ENCODE results near the gene ERN1.

ERN1 gene

DNA sequence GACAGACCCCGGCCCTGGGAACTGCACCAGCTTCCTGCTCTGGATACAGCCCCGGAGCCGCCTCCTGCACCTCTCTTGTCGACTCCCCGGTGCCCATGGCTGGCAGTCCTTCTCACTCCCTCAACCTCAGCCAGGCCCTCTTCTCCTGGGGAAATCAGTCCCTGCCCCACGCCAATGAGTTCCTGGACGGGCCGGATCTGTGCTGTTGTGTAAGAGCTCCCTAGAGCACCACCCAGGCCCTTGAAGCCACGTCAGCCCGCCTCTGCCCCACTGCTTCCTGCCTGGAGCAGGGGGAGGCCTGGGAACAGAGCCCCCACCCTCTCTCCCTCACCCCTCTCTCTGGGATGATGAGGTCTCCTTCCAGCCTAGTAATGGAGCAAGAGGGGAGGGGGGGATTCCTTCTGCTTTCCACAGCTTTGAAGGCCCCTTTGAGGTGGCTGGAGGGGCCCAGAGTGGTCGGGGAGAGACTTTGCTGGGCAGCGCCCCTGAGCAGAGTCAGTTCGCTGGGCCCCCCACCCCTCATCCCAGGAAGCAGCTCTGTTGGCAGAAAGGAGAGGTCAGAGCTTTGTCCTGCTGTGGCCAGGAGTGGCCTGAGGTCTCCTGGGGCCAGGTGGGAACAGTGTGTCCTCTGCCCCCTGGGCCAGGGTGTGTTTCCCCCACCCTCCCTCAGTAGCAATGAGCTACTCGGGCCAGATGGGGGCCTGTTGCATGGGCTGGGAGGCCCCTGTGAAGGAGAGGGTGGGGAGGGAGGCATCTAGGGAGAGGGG lies 128.0 kb downstream of the ERN1 start:
- Mint-ChIP-seq H3K9me3 (no peaks in the 10 kb centered on the region), H3K36me3 (peaks cover 34% of the 10 kb centered on the region), H3K27me3 (peaks cover 33% of the 10 kb centered on the region), H3K4me1 (peaks cover 31% of the 10 kb centered on the region), H3K4me3 (no peak overlapping the region), H3K27ac (no peak overlapping the region)
- ATAC-seq = no peak

DNA sequence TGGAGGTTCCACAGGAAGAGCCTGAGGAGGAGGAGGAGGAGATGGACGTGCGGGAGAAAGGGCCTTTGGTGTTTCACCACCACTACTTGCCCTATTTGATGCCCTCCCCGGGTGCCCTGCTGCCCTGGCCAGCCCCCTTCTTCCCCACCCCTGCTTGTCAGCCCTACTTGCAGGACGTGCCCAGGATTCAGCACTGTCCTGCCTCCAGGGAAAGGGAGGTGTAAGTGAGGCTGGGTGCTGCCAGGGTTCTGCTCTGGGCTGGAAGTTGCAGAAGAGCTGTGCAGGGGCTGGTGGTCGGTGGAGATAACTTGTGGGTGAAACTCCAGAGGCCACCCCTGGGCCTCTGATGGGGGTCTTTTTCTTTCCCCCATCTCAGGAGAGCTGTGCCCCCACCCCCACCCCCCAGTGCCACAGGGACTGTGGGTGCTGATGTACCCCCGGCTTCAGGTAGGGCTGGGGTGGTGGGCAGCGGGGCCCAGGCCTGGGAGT lies 128.8 kb downstream of the ERN1 start:
- ATAC-seq = no peak
- no peak overlapping the region for H3K4me3 Mint-ChIP-seq
- H3K27ac Mint-ChIP-seq = no peak overlapping the region

DNA sequence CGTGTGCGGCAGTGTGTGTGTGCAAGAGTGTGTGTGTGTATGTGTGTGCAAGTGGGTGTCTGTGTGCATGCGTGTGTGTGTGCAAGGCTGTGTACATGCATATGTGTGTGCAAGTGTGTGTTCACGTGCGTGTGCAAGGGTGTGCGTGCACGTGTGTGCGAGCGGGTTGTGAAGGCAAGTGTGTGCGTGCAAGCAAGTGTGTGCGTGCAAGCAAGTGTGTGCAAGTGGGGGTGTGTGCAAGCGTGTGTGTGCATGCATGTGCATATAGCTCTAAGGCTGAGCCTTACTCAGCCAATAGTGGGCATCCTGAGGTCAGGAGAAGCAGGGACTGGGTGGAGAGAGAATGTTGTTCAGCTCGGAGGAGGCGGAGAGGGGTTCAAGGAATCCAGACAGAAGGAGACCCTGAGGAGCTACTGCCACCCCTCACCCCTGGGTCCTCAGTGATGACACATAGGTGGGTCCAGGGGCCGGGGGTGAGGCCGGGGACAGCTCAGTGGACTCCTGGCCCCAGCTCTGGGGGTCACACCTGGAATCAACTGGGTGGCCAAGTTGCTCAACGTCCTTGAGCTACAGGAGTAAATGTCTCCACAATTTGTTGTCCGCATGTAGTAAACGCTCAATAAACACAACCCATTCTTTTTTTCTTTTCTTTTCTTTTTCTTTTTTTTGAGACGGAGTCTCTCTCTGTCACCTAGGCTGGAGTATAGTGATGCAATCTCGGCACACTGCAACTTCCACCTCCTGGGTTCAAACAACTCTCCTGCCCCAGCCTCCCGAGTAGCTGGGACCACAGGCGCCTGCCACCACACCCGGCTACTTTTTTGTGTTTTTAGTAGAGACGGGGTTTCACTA lies 130.0 kb downstream of the ERN1 start:
- ATAC-seq = no peak
- no peak overlapping the region for H3K27ac Mint-ChIP-seq
- no peaks in the 10 kb centered on the region for H3K9me3 Mint-ChIP-seq
- H3K4me3 Mint-ChIP-seq = no peak overlapping the region
- H3K4me1 Mint-ChIP-seq = peaks cover 21% of the 10 kb centered on the region
- H3K27me3 Mint-ChIP-seq = peaks cover 33% of the 10 kb centered on the region
- H3K36me3 Mint-ChIP-seq = peaks cover 23% of the 10 kb centered on the region

More for the DNA sequence above, 128.8 kb downstream of the ERN1 start:
- Mint-ChIP-seq H3K27me3 (peaks cover 33% of the 10 kb centered on the region), H3K36me3 (peaks cover 34% of the 10 kb centered on the region), H3K4me1 (peaks cover 26% of the 10 kb centered on the region), H3K9me3 (no peaks in the 10 kb centered on the region)

DNA sequence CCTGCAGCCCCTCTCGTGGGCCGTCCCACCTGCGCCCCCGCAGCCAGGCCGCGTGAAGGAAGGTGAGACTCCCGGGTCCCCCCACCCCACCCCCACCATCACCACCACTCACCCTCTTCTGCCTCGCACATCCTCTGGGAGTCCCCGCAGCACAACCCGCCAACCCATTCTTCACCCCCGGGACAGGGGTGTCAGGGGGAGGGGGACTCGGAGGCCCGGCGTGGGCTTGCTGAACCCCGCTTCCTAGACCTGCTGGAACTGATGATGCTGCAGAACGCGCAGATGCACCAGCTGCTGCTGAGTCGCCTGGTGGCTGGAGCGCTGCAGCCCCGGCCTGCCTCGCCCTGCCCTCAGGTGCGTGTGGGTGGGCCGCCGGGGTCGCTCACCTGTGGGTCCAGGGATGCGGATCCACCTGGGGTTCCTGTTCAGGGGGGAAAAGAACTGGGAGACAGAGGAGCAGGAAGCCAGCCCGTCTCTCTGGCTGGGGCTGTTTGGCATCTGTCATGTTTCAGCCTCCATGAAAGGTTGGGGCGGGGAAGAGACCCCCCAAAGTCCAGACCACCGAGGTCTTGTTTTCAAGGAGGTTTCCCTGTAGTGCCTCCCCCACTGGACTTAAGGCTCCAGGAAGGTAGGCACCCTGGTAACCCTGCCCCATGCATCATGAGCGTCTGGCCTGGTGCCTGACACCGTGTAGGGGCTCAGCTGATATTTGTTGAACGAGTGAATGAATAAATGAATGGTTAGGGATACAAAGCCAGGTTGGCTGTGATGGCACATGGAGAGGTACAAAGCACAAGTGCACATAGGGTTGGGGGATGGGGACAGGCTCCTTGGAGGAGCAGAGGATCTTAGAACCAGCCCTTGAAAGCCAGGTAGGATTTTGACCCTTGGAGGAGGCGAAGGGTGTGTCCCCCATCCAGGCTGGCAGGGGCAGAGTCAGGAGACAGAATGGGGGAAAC lies 130.9 kb downstream of the ERN1 start:
- Mint-ChIP-seq H3K4me1 (peaks cover 21% of the 10 kb centered on the region), H3K27ac (peak overlapping the region; percentile 4)

DNA sequence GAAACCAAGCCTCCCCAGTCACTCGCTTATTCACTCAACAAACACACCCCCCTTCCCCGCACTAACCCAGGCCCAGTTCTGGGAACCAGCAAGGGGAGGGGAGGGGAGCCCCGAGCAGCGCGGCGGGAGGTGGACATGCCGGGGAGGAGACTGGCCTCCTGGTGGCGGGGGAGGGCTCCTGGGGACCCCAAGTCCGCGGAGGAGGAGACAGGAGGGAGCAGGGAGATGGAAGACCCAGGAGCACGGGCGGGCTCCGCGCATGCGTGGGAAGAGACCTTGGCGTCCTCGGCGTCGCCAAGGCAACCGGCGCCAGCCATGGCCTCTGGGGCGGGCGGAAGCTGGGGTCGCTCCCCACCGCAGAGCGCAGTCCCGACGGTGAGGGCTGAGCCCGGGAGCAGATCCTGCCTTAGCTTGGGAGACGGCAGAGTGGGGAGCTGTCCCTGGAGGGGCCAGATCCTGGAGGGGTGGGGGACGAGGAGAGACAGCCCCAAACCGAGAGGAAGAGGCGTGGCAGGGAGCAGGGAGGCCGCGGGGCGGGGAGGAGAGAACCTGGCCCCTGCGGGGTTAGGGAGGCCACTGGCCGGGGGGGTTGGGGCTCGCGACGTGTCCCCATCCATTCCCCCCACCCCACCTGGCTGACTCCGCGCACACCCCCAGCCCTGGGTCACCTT lies 131.8 kb downstream of the ERN1 start, which contains the start of gene PRR29:
Gene PRR29, plus strand, starts transcription at position 302 of the 671 bp plus-strand sequence. Its CDS starts 14 bp downstream, at position 316.
- peaks cover 26% of the 10 kb centered on the region for H3K4me1 Mint-ChIP-seq

More for the DNA sequence above, 130.9 kb downstream of the ERN1 start:
- ATAC-seq = peak; percentile 28
- Mint-ChIP-seq H3K9me3 (no peaks in the 10 kb centered on the region), H3K4me3 (peak overlapping the region; percentile 85), H3K27me3 (peaks cover 33% of the 10 kb centered on the region), H3K36me3 (peaks cover 19% of the 10 kb centered on the region)

DNA sequence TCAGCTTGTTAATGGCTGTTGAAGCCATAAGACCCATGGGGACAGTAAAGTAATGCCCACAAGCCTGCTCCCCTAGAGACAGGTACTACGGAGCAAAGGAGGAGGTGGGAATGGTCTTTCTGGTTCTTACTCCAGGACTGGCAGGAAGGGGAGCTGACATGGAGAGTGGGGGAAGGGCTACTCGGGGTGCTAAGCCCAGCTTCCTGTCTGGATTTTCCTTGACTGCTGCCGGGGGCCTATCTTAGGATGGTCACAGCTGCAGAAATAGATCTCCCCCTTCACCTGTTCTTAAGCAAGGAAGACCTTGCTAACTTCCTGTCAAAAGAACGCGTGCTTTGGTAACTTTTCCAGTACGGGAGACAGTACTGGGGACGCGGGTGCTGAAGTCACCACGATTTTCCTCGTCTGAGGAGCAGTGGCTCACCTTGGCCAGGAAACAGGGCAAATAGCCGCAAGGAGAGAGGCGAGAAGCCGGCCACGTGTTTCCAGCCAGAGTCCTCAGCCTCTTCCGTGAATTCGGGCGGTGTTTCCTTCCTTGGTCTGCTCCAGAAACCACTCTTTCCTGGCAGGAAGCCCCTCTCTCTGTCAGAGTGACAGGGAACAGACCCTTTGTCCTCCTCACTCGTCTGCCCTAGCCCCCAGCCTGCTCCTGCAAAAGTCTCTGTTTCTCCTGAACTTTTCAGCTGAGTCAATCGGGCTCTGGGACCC lies 132.4 kb downstream of the ERN1 start:
- Mint-ChIP-seq H3K9me3 (no peaks in the 10 kb centered on the region), H3K36me3 (peaks cover 8% of the 10 kb centered on the region), H3K27ac (peak overlapping the region; percentile 4), H3K27me3 (peaks cover 39% of the 10 kb centered on the region), H3K4me1 (peaks cover 31% of the 10 kb centered on the region), H3K4me3 (peak overlapping the region; percentile 85)
- no peak for ATAC-seq

More for the DNA sequence above, 131.8 kb downstream of the ERN1 start, which contains the start of gene PRR29:
- Mint-ChIP-seq H3K9me3 (no peaks in the 10 kb centered on the region), H3K4me3 (peak within 1 kb of the TSS; percentile 85), H3K27ac (peak within 1 kb of the TSS; percentile 4), H3K36me3 (peaks cover 11% of the 10 kb centered on the region), H3K27me3 (peaks cover 33% of the 10 kb centered on the region)
- peak; percentile 71 for ATAC-seq

DNA sequence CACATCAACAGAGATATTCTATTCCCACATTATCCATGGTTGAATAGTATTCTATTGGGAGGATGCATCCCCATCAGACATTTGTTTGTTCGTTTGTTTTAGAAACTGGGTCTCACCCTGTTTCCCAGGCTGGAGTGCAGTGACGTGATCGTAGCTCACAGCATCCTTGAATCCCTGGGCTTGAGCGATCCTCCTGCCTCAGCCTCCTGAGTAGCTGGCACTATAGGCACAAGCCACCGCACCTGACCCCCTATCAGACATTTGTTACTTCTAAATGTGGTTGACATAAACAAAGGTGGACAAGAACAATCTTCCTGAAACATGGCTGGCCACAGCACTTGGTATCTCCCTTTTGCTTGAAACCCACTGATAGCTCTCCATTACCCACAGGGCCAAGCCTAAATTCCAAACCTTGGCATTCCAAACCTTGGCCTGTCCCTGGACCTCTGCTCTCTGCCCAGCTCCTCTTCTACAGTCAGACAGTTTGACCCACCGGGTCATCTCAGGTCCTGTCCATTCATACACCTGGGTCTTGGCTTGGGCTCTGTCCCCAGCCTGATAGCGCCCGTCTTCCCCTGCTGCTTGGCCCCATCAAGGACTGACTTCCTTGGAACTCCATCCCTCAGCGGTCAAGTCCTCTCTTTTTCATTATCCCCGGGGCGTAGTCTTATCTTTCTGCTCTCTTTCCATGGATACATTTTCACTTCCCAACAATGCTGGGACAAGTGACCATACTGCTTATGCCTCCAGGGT lies 133.3 kb downstream of the ERN1 start:
- H3K4me1 Mint-ChIP-seq = peaks cover 37% of the 10 kb centered on the region
- H3K36me3 Mint-ChIP-seq = peaks cover under 1% of the 10 kb centered on the region
- H3K9me3 Mint-ChIP-seq = no peaks in the 10 kb centered on the region
- no peak overlapping the region for H3K27ac Mint-ChIP-seq
- peaks cover 48% of the 10 kb centered on the region for H3K27me3 Mint-ChIP-seq
- no peak for ATAC-seq
- no peak overlapping the region for H3K4me3 Mint-ChIP-seq

DNA sequence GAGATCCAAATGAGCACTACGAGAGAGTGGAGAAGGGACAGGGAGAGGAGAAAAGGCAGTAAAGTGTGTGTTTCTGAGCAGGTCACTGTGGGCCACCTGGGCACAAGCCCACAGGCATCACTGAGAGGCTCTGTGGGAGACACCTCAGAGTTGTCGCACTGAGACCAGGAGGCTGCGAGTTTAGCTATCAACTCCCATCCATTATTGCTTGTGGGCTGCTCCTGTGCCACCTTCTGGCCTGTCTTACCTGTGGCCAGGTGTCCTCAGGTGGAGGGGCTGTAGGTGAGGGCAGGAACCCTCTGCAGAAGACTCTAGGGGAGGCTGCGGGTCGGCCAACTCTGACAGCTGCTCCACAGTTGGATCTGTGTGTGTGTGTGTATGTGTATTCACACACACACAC lies 134.3 kb downstream of the ERN1 start:
- Mint-ChIP-seq H3K4me3 (no peak overlapping the region), H3K4me1 (peaks cover 47% of the 10 kb centered on the region), H3K36me3 (no peaks in the 10 kb centered on the region), H3K27ac (no peak overlapping the region), H3K9me3 (no peaks in the 10 kb centered on the region), H3K27me3 (peaks cover 57% of the 10 kb centered on the region)
- ATAC-seq = no peak

DNA sequence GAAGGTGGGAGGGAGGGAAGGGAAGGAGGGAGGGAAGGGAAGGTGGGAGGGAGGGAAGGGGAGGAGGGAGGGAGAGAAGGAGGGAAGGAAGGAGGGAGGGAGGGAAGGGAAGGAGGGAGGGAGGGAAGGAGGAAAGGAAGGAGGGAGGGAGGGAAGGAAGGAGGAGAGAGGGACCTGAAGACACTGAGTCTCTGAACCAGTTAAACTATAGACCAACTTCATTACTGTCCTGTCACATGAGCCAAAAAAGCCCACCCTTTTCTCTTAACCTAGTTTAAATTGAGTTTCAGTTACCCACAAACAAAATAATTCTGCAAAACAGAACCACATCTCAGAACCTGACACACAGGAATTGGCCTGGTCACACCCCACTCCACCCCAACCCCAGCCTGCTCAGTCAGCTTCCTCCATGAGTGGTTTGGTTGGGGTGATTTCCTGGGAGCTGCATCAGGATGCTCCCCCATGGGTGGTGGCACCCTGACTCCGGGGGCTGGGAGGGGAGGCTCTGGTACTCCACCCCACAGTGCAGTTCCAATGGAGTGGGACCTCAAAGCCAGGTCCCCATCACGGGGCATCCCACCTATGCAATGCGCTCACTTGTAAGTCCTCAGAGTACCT lies 136.5 kb downstream of the ERN1 start:
- ATAC-seq = peak; percentile 39
- Mint-ChIP-seq H3K36me3 (no peaks in the 10 kb centered on the region), H3K27me3 (peaks cover 46% of the 10 kb centered on the region), H3K27ac (no peak overlapping the region), H3K4me1 (peaks cover 46% of the 10 kb centered on the region), H3K9me3 (no peaks in the 10 kb centered on the region), H3K4me3 (no peak overlapping the region)

DNA sequence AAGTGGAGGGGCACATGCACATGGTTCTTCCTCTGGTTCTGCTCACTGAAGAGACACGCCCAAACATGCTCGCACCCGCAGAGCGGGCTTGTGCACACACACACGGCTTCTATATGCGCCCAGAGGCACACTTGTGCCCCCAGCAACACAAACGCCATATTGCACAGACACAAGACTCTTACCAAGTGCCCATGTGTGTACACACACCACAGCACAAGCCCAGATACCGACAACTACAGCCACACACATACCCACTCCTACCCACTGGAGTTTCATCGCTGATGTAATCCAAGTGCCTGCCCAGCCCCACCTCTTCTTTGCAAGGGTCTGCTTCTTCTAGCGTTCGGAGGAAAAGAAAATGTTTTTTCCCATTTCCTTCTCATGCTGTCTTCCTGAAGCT lies 138.3 kb downstream of the ERN1 start:
- no peak overlapping the region for H3K4me3 Mint-ChIP-seq
- H3K36me3 Mint-ChIP-seq = no peaks in the 10 kb centered on the region
- no peak for ATAC-seq
- no peaks in the 10 kb centered on the region for H3K9me3 Mint-ChIP-seq
- H3K27ac Mint-ChIP-seq = no peak overlapping the region
- peaks cover 38% of the 10 kb centered on the region for H3K4me1 Mint-ChIP-seq
- H3K27me3 Mint-ChIP-seq = peaks cover 35% of the 10 kb centered on the region

DNA sequence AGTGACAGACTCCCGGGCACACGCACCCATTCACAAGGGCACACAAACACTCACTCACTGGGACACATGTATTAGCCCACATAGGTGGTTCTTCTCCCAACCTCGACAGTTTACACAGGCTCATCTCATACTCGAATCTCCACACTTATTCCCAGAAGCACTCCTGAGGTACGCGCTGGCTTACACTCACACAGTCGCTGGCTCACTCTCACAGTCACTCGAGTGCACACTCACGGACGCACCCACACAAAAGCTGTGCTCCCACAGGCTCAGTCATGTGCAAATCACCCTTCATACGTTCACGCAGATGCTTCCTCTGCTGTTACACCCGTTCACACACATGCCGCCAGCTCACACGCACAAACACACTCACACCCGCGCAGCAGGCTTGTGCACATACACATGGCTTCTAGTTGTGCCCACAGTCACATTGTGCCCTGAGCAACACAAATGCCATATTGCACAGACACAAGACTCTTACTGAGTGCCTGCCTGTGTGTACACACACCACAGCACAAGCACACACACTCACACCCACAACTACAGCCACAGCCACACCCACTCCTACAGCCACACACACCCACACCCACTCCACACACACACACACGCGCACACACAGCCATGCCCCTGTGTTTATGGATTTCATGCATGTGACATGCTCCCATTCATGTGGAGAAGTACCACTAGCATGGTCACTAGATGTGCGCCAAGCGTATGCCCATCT lies 140.2 kb downstream of the ERN1 start:
- Mint-ChIP-seq H3K27me3 (peaks cover 35% of the 10 kb centered on the region), H3K4me1 (peaks cover 50% of the 10 kb centered on the region), H3K9me3 (no peaks in the 10 kb centered on the region), H3K4me3 (no peak overlapping the region), H3K36me3 (no peaks in the 10 kb centered on the region), H3K27ac (no peak overlapping the region)
- ATAC-seq = no peak

All from stimulated activated memory B cell treated with anti-CD40 and anti-IgM and Interleukin-4, amounts not matched to agents 10 μg/mL and 1 μg/mL and 100 μg/mL, for 72 hours (primary cell).